ENCODE measurements around the gene VSTM2B.

Gene VSTM2B

GRCh38 chr19:29569038-29569911 is 43.5 kb downstream of the VSTM2B start:
- no peak for DNase-seq

- DNase-seq: no peak
These were observed 45.4 kb downstream of the VSTM2B start for GRCh38 chr19:29571181-29571580.

- DNase-seq: no peak
These were observed 47.7 kb downstream of the VSTM2B start for GRCh38 chr19:29573486-29573885.

- DNase-seq: no peak
These were observed 48.7 kb downstream of the VSTM2B start for GRCh38 chr19:29574510-29574909.

GRCh38 chr19:29576046-29576606 is 50.3 kb downstream of the VSTM2B start:
- no peak for DNase-seq

- DNase-seq: no peak
These were observed 51.2 kb downstream of the VSTM2B start for GRCh38 chr19:29576761-29577648.

GRCh38 chr19:29577649-29577963 is 51.8 kb downstream of the VSTM2B start:
- DNase-seq: no peak

- no peak for DNase-seq
These were observed 52.6 kb downstream of the VSTM2B start for GRCh38 chr19:29578349-29578748.

- no peak for DNase-seq
These were observed 53.6 kb downstream of the VSTM2B start for GRCh38 chr19:29579308-29579910.

GRCh38 chr19:29581398-29581797 is 55.6 kb downstream of the VSTM2B start:
- no peak for DNase-seq

GRCh38 chr19:29583196-29583999 is 57.6 kb downstream of the VSTM2B start:
- DNase-seq: no peak

- no peak for DNase-seq
These were observed 60.6 kb downstream of the VSTM2B start for GRCh38 chr19:29586401-29586800.

GRCh38 chr19:29587059-29587458 is 61.3 kb downstream of the VSTM2B start:
- no peak for DNase-seq

- DNase-seq: no peak
These were observed 61.8 kb downstream of the VSTM2B start for GRCh38 chr19:29587518-29587986.

- DNase-seq: no peak
These were observed 62.3 kb downstream of the VSTM2B start for GRCh38 chr19:29588095-29588494.

GRCh38 chr19:29590278-29590677 is 64.5 kb downstream of the VSTM2B start:
- DNase-seq: peak in 1 of 2 experiments; percentile 13

GRCh38 chr19:29591670-29592069 is 65.9 kb downstream of the VSTM2B start:
- DNase-seq: no peak

- DNase-seq: no peak
These were observed 68.1 kb downstream of the VSTM2B start for GRCh38 chr19:29593869-29594268.

- no peak for DNase-seq
These were observed 70.4 kb downstream of the VSTM2B start for GRCh38 chr19:29596080-29596727.

GRCh38 chr19:29596885-29597525 is 71.2 kb downstream of the VSTM2B start:
- DNase-seq: peak in 1 of 2 experiments; percentile 46

- no peak for DNase-seq
These were observed 72.2 kb downstream of the VSTM2B start for GRCh38 chr19:29598036-29598435.
